ENCODE results near the gene NOC2L.

- TF ChIP-seq CTCF (IDR thresholded peaks at IDR 0.05; ENCODE audit: low read length), result no peak
- no peak for TF ChIP-seq EZH2 (IDR thresholded peaks at IDR 0.05; ENCODE audit: borderline replicate concordance, low read length)
Observed at GRCh38 chr1:943545-944340, 15.3 kb downstream of the NOC2L start.

Measured in OCI-LY1 (cell line).